Lower leg skin (tissue), 3 donors: Measurements from ENCODE around the gene FMO2.

ENCODE experiments used
- POLR2A ChIP-seq, 2 donors: fragments of 450-650 bp; IDR thresholded peaks; one replicate each; pipeline ENCODE4 v1.6.1; 2016 to 2017; ENCODE audit warnings: antibody characterized with exemption in 2 of 2, mild to moderate bottlenecking in 1 of 2, moderate library complexity in 1 of 2
- TF ChIP-seq, protein P1 (sequence below), 3 donors: fragments of 450-650 bp; IDR thresholded peaks; one replicate each; pipeline ENCODE4 v1.5.1; 2016; ENCODE audit warnings: antibody characterized with exemption in 3 of 3, mild to moderate bottlenecking in 3 of 3, moderate library complexity in 2 of 3

DNA sequence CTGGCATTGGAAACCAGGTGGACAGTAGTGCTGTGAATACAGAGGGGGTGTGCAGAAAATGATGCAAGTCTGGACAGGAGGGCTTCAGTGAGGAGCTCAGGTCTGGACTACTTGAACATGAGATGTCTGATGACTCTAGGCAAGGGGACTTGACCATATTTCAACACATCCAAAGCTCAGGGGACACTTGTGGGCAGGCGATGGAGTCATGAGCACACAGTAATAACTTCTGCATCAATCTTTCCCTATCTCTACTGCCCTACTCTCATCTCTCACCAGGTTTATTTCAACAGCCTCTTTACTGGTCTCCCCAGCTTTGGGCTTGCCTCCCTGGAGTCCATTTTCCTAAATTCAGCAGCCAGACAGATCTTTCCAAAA is 21.9 kb downstream of the FMO2 start:
- TF ChIP-seq, protein P1, sequence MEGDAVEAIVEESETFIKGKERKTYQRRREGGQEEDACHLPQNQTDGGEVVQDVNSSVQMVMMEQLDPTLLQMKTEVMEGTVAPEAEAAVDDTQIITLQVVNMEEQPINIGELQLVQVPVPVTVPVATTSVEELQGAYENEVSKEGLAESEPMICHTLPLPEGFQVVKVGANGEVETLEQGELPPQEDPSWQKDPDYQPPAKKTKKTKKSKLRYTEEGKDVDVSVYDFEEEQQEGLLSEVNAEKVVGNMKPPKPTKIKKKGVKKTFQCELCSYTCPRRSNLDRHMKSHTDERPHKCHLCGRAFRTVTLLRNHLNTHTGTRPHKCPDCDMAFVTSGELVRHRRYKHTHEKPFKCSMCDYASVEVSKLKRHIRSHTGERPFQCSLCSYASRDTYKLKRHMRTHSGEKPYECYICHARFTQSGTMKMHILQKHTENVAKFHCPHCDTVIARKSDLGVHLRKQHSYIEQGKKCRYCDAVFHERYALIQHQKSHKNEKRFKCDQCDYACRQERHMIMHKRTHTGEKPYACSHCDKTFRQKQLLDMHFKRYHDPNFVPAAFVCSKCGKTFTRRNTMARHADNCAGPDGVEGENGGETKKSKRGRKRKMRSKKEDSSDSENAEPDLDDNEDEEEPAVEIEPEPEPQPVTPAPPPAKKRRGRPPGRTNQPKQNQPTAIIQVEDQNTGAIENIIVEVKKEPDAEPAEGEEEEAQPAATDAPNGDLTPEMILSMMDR (IDR thresholded peaks at IDR 0.05) = no peak
- TF ChIP-seq POLR2A (IDR thresholded peaks at IDR 0.05) = no peak
